GM19025 (cell line): ENCODE data around the gene TRIM43B.
"Not testable (repeated sequence)": the region's sequence is repeated elsewhere in the genome, so short reads cannot be mapped to it uniquely, and the experiment has no call there.

Experiments
- ATAC-seq: cut with Tn5 transposase; IDR thresholded peaks from one replicate; pipeline ENCODE4 v1.9.1; 2021; ENCODE audit warnings: mild to moderate bottlenecking, low read depth, moderate library complexity; ENCODE audit not compliant: unreplicated experiment

Gene TRIM43B

DNA sequence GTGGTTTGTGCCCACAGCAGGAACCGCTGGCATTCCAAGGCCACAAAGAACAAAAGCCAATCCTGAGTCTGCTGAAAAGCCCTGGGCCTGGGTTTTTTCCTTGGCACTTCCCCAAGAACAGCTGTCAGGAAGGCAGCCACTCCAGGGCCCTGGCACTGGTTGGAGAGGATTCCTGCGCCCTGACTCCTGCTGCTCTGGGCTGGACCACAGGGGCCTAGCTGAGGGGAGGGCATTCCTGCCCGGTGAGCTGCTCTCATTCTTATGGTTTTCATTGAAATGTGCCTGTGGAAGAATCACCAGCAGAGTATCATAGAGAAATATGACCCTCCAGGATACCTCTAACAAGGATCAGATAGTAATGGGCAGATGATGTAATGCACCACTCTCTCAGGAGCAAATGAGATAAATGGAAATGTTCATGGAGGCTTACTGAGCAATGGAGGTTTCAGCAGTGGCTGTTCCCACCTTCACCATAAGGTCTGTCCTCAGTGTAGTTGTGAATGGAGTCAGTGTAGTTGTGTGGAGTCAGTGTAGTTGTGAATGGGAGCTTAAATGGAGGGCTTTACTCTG is 50.0 kb downstream of the TRIM43B start:
- not testable (repeated sequence) for ATAC-seq

DNA sequence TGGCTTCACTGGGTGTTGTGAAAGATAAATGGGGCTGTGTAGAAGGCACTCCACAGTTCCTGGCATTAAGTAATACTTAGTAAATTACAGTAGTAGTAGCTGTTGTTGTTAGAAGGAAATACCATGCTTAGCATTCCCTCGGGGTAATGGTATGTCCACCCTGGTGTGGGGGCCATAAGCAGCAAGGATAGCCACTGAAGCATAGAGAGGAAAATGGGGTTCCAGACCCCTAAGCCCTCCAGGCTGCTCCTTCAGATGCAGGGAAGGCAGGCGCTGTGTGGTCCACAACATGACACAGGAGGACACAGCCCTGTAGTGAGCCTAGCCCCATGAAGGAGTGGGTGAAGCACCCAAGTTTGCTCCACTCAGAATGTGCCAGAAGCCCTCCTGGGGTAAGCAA is 50.6 kb downstream of the TRIM43B start:
- ATAC-seq = not testable (repeated sequence)

DNA sequence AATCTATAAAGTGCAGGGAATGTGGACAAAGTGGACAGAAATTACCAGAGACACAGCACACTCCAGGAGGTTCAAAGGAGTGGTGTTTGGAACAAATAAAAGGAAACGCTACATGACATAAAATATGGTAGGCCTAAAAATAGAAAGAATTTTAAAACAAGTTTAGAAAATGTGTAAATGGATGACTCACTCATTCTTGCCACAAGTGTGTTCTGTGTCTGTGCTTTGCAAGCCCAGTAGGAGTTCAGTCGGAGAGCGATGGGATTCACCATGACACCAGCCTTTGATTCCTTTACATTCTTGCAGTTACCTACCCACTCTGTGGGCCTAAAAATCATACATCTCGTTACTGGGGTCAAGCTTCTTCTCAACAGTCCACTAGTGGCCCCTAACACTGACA is 51.2 kb downstream of the TRIM43B start:
- ATAC-seq = not testable (repeated sequence)

DNA sequence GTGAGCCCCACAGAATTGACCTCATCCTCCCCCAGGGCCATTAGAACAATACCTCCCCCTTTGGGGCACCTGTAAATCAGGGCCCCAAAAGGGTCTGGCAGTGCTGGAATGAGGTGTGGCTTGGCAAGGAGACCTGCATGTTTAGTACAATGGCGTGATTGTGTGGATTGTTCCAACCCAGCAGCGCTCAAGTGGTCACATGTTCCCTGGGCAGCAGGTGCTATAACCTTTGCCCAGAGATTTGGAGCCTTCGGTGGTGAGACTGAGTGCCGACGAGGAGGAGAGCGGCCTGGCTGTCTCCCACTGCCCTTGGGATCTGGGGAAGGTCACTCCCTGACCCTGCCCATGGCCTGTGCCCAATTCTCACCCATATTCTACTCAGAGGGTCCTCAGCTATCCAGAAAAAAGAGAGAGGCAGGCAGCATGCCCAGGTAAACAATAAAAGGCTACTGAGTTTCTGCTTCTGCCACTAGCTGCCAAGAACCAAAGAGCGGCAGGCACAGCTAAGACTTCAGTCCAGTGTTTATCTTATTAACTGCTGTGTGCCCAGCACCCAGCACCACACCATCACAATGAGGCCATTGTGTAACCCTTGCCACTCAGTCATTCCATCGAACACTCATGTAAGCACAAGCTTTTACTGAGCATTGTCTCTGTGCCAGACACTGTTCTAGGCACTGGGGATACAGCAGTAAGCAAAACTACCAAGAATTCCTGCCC is 54.6 kb downstream of the TRIM43B start:
- not testable (repeated sequence) for ATAC-seq

DNA sequence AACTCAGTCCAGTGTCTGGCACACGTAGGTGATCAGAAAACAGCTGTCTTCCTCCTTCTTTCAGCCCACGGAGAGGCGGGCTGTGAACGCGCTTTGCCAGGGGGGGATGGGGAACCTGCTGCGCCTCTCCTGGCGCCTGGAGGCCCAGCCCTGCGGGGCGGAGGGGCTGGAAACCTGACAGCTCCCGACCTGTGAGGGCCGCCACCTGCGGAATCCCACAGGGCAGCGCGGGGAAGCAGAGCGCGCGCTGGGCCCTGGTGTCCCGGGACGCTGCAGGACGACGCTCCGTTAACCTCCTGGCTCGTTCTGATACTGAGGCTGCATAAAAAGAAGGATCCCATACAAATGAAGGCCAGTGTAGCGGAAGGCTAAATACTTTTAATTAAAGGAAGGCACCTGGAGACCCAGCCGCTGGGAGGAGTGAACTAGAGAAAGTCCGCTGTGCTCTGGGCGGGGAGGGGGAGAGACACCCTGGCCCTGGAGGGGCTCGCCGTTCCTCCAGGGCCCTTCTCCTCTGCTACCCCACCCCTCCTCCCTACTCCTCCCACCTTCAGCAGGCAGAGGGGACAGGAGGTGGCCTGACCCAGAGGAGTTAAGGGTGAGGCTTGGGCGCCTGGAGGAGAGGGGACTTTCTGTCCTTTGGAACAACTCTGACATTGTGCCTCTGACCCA is 57.2 kb downstream of the TRIM43B start:
- ATAC-seq = not testable (repeated sequence)
